Embryonic facial prominence (tissue), 1 donor: ENCODE measurements around the gene RFX4.

Experiments used
- DNase-seq: peaks from one replicate; pipeline ENCODE4 v3.0.0-alpha.2; 2016; ENCODE audit errors: extremely low spot score

Gene RFX4

GRCh38 chr12:106764220-106764619 is 181.4 kb downstream of the RFX4 start:
- DNase-seq = no peak

DNA sequence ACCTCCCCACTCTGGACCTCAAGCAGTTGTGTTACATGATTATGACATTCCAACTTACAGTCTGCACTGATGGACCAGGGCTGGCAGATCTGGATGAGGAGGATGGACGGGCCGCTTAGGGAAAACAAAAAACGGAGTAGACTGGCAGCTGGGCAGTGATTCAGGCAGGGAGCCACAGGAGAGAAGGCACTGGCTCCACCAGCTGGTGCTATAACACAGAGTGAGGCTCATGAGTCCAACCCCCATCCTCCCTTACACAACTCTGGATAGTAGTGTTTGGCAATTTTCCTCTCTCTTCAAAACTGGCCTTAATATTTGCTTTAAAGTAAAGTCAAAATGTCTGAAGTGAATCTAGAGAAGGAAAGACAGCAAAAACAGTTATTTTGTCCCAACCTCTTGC is 181.9 kb downstream of the RFX4 start:
- no peak for DNase-seq

DNA sequence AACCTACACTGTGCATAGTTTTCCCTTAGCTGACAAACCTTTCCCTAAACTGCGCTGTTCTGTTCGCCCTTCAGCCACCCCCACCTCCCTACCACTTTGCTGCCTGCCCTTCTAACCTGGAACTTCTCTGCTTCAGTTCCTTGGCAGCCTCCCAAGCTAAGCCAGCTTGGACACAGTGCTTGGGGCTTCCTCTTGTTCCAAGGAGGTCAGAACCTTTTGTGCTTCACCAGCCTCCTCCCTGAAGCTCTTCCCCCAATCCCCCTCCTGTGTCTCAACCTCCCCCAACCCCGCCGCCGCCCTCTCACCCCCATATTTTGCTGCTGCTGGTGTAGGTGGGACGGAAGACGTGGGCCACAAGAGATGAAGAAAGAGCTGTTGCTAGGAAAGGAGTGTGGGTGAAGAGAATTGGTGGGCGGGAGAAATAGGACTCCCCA is 183.6 kb downstream of the RFX4 start:
- no peak for DNase-seq

DNA sequence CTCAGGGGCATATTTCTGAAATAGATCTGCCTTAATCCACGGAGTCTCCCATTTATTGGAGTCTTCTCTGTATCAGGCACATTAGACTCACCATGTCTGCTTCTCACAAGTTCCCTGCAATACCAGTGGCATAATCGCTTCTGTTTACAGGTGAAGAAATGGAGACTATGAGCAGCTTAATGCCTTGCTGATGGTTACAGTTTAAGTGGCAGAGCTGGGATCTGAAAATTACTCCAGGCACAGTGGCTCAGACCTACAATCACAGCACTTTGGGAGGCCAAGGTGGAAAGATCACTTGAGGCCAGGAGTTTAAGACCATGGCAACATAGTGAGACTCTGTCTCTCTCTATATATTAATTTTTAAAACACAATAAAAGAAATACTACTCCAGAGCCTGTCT is 184.4 kb downstream of the RFX4 start:
- DNase-seq = no peak

DNA sequence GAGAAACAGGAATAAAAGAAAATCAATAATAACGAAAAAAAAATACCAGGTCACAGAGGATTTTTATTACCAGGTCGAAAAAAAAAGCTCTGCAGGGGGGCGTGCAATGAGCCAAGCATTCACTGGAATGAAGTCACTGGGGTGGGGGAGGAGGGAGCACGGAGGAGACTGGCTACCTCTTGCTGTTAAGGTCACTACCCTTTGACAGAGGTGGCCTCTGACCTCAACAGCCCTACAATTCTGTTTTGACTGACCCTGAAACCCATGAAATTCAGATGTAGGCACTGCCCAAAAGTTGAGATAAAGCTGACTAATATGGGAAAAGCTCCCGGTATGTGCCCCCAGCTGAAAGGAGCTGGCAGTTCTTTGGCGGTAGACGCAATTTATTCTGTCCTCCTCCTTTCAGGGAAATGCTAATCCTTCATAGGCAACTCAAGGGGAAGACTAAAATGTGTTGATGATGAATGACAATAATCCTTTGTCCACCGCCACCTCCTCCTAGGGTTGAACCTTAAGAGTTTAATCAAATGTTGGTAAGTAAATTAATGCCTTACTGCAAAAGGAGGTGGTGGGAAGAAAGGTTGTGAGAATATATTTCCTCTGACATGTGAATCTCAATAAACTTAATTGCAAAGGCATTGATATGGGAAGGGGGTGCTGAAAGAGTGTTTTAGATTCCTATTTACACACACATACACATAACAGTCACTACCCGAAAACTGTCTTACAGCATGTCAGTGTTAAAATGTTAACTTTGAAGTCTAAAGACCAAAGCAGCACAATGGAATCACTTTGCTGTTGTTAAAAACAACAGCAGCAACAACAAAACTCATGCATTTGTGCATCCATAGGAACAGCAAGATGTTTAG is 185.4 kb downstream of the RFX4 start:
- DNase-seq = no peak

- no peak for DNase-seq
These were observed 186.3 kb downstream of the RFX4 start for GRCh38 chr12:106769078-106769477.

DNA sequence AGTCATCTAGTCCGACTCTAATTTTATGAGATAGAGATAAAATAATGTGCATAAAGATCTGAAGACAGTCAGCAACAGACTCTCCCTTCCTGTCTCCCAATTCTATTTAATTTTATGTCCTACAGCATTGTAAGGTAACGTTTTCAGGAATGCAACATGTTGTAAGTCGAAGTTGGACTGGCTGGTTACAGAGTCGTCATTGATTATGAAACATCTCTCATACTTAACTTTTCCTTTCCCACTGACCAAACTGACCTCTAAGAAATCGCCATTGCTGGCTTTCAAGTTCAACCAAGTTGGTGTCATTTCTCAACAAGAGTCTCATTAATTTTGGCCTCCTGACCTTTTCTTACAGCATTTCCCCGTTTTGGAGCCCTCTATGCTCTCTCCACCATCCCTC is 186.7 kb downstream of the RFX4 start:
- DNase-seq = no peak

DNA sequence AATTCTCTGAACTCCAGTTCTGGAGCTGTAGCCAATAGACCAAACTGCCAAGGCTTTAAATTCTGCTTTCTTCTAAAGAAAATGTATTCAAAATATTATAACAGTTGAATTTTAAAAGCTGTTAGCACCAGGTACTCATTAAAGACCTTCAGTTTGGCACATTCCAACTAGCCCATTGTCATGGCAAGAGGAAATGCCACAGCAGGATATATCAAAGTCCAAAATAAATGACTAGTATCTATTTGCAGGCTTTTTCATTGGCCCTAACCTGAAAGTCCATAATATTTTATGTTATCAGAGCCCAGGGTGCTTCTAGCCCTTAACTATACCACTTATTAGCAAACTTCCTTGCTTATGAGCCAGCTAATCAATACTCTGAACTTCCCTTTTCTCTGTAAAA is 188.6 kb downstream of the RFX4 start:
- no peak for DNase-seq

GRCh38 chr12:106773286-106774004 is 190.6 kb downstream of the RFX4 start:
- DNase-seq = no peak

DNA sequence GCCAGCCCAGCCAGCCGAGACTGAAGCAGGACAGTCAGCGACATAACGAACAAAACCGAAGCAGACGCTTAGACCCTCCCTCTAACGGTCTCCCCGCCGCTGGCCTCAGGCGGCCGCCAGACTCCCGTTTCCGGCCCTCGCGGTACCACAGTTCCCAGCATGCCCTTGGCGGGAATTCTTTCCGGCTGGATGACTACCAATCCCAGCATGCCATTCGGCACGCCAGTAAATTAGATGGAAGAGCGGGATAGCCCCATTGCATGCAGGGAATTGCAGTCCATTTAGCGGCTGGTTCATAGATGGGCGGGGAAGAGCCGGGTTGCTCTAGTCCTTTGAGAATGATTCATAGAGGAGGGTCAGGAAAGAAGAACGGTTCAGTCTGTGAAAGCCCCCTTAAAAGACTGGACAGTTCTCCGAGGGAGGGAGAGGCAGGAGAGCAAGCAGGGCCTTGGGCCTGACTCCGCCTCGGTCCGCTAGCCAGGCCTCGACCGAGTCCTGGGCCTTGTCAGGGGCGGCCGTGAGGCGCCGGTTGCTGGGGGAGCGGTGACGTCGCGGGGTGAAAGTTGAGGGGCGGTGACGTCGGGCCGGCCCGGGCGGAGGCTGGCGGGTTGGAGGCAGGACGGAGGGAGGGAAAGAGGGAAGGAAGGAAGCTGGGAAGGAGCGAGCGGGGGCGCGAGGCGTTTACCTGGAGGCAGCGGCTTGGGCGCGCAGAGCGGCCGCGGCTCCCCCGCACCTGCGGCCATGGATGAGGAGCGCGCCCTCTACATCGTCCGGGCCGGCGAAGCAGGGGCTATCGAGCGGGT is 191.4 kb downstream of the RFX4 start, which contains the start of gene RIC8B:
TSS of gene RIC8B (plus strand) at position 678 of the 803 bp plus-strand sequence. CDS start at position 742, 64 bp downstream.
- DNase-seq = peak; percentile 98

GRCh38 chr12:106774808-106775524 is 192.2 kb downstream of the RFX4 start:
- DNase-seq = no peak

- no peak for DNase-seq
These were observed 194.1 kb downstream of the RFX4 start for GRCh38 chr12:106776897-106777296.

DNA sequence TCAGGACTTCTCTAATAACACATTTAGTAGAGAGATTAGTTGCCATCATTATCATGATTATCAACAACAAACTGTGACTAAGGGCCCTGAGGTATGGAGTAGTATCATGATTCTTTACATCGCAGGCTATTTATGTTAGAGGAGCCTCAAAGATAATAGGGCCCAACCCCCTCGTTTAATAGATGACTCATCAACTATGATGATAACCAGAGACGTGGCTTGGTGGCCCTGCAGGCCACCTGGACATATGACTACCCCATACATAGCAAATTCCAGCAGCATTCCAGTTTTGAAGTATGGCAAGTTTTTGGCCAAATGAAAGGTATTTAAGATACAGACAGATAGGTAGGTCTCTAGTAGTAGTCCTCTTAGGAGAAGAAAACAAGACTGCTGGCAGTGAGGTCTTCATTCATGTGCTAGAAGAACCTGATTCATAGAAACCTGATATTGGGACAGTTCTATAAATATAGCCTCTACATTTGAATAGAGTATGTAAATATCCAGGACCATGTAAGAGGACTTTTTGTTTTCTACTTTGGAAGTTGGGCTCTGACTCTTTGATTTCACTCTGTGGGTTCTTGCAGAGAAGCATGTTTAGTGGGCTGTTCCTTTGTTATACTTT is 197.3 kb downstream of the RFX4 start:
- DNase-seq = no peak

DNA sequence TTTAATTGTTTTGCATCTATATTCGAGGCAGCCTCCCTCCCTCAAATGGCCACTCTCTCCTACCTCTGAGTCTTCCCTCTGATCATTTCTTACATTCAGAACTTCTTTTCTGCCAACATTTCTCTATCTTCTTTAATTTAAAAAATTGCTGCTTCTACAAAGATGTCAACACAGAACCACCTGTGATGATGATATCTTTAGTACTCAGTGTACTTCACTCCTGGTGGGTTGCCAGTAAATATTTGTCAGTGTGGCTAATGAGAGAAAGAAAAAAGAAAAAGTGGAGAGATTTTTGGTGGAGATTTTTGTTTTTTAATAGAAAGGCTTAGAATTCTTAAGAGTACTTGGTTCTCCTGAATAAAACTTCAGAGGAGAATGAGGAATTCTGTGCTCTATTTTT is 199.8 kb downstream of the RFX4 start:
- no peak for DNase-seq

GRCh38 chr12:106783515-106783914 is 200.7 kb downstream of the RFX4 start:
- no peak for DNase-seq

DNA sequence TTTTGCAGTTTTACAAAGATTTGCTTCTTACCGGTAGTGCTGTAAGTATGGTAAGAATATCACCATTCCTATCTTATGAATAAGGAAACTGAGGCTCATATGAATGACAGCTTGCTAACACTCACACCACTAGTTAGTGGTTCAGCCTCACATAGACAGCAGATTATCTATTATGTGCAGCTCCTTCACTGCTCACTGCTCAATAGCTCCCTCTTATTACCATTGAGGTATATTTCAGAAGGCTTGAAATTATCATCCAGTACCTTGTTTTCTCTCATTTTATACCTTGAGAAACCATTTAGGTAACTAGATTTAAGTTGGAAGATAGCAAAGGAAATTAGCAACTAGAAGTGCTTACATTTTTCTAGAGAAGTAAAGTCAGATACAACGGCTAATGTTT is 207.2 kb downstream of the RFX4 start:
- no peak for DNase-seq

GRCh38 chr12:106791531-106791930 is 208.7 kb downstream of the RFX4 start:
- DNase-seq = no peak

GRCh38 chr12:106794369-106794768 is 211.6 kb downstream of the RFX4 start:
- DNase-seq = no peak

- no peak for DNase-seq
These were observed 218.4 kb downstream of the RFX4 start for GRCh38 chr12:106801167-106801708.

GRCh38 chr12:106801830-106802533 is 219.2 kb downstream of the RFX4 start:
- no peak for DNase-seq
